ENCODE results near the gene KIF6.

KIF6 gene

DNA sequence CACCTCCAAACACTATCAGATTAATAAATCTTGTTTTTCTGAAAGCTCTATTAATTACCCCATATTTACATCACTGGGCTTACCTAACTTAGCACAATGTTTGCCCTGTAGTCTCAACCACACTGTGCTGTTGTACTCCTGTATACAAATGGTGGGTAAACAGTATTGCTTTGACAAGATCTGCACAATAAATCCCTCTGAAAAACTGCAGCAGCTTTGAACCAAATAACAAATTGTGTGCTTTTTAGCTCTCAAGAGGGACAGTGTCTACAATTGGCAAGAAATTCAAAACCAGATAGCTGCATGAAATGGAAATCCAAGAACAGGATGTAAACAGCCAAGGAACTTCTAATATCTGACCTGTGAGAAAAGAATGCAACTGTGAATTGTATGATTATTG lies 10.4 kb downstream of the KIF6 start:
- TF ChIP-seq, protein P1, sequence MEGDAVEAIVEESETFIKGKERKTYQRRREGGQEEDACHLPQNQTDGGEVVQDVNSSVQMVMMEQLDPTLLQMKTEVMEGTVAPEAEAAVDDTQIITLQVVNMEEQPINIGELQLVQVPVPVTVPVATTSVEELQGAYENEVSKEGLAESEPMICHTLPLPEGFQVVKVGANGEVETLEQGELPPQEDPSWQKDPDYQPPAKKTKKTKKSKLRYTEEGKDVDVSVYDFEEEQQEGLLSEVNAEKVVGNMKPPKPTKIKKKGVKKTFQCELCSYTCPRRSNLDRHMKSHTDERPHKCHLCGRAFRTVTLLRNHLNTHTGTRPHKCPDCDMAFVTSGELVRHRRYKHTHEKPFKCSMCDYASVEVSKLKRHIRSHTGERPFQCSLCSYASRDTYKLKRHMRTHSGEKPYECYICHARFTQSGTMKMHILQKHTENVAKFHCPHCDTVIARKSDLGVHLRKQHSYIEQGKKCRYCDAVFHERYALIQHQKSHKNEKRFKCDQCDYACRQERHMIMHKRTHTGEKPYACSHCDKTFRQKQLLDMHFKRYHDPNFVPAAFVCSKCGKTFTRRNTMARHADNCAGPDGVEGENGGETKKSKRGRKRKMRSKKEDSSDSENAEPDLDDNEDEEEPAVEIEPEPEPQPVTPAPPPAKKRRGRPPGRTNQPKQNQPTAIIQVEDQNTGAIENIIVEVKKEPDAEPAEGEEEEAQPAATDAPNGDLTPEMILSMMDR (IDR thresholded peaks at IDR 0.05; ENCODE audit: low read length, missing control alignments) = no peak
- H3K4me3 ChIP-seq (replicated peaks; ENCODE audit: low read depth, low read length) = no peak overlapping the region
- no peak for DNase-seq (ENCODE audit: low read depth)

DNA sequence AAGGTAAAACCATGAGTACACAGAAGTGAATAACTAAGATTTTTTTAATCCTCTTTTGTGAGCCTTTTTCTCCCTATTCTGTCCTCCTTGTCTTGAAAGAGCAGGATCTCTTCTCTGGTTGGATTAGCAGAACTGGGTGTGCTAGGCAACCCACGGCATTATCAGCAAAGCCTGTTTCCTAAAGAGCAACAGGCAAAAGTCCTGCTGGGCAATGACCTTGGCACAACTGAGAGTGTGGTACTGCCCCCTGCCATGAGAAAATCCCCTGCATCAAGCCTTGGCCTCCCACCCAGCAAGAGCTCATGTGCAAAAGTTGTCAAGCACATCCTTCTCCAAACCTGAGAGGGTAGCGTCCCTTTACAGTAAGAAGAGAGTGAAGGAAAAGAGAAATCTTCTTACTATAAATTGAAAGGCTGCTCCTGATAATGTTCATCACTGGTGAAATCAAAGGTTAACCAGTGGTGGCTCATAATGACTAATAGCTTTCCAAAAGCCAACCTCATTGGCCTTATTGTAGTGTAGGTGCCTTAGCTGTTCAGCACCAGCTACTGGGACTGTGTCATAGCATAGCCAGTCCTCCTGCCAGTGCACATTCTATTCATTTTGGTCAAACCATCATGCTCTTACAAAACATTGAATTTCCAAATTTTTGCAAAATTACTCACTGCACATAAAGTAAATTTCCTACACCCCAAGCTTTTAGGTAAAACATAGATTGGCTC lies 17.1 kb downstream of the KIF6 start:
- no peak overlapping the region for H3K4me3 ChIP-seq (replicated peaks; ENCODE audit: low read depth, low read length)
- no peak for DNase-seq (ENCODE audit: low read depth)
- TF ChIP-seq, protein P1 (IDR thresholded peaks at IDR 0.05; ENCODE audit: low read length, missing control alignments) = no peak

DNA sequence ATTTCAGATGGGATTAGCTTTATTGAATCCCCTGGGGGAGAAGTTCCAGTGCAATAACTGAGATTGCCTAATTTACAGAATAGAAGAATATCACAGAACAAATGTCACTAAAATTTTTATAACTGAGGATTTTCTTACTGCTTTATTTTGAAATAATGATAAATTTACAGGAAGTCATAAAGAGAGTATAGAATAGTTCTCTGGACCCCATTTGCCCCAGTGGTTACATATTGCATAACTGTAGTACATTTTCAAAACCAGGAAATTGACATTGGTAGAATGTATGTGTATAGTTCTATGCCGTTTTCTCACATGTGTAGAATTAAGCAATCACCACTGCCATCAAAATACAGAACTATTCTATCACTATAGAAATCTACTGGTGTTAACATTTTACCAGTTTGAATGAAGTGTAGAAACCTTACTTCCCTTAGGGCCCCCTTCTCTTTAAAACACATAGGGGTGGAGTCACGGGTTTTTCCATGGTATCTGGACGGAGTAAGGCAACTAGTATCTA lies 18.3 kb downstream of the KIF6 start:
- TF ChIP-seq, protein P1 (IDR thresholded peaks at IDR 0.05; ENCODE audit: low read length, missing control alignments) = no peak
- H3K4me3 ChIP-seq (replicated peaks; ENCODE audit: low read depth, low read length) = no peak overlapping the region
- no peak for DNase-seq (ENCODE audit: low read depth)

DNA sequence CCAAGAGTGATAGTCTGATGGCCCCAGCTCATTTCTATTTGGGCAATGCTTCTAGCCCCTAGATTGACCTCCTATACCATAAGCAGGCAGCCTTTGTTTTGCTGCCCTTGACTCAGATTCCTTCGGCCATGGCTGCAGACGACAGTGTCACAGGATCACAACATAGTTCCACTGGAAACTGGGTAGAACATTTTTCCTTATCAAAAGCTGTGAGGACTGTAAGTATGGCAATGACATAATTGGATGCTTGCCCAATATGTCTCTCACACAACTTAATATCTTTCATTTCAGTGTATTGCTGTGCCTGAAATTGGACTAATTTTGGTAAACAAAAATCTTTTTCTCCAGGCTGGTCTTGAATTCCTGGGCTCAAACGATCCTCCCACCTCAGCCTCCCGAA lies 22.9 kb downstream of the KIF6 start:
- no peak for DNase-seq (ENCODE audit: low read depth)
- TF ChIP-seq, protein P1 (IDR thresholded peaks at IDR 0.05; ENCODE audit: low read length, missing control alignments) = no peak
- H3K4me3 ChIP-seq (replicated peaks; ENCODE audit: low read depth, low read length) = no peak overlapping the region

DNA sequence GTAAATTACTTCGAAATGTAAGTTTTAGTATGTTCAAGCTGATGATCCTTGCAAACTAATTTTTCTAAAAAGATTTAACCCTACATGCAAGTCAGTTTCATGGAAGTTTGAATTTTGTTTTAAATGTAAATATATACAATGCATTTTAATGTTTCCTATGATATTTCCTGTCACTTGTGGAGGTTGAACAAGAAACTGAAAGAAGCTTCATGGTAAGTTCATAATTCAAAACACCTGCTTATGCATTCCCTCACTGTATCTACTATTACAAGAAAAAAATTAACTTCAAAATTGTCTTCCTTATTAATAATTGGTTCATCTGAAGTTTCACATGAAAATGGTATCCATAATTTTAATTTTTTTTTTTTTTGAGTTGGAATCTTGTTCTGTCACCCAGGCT lies 24.8 kb downstream of the KIF6 start:
- TF ChIP-seq, protein P1 (IDR thresholded peaks at IDR 0.05; ENCODE audit: low read length, missing control alignments) = no peak
- H3K4me3 ChIP-seq (replicated peaks; ENCODE audit: low read depth, low read length) = no peak overlapping the region
- DNase-seq (ENCODE audit: low read depth) = no peak

DNA sequence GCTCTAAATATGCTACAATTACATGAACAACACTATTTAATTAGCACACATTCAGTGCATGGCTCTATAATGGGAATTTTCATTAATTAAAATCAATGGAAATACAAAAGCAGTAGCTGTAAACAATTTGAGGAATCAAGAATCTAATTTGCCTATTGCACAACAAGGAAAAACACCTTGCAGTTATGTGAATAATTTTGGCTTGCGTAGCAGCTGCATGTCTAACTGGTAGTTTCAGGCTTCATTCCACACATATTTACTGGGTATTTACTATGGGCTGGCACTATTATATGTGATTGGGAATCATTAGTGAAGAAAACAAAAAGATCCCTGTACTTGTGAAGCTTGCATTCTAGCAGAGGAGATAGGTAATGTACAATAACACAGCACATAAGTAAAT lies 26.4 kb downstream of the KIF6 start:
- H3K4me3 ChIP-seq (replicated peaks; ENCODE audit: low read depth, low read length) = no peak overlapping the region
- TF ChIP-seq, protein P1 (IDR thresholded peaks at IDR 0.05; ENCODE audit: low read length, missing control alignments) = no peak
- no peak for DNase-seq (ENCODE audit: low read depth)

Data from fibroblast of pulmonary artery (primary cell).